ENCODE measurements around the gene TIGIT. TPM values are rescaled to one million over a fixed set of nuclear protein-coding genes. Genes with fewer than 3 reads are reported as not detected.
A peak's percentile ranks its signal among the peaks of the same experiment; 100 is the strongest.

Gene TIGIT
- total RNA-seq, 2 experiments from 2014 or later, result 57.0 to 63.8 TPM

DNA sequence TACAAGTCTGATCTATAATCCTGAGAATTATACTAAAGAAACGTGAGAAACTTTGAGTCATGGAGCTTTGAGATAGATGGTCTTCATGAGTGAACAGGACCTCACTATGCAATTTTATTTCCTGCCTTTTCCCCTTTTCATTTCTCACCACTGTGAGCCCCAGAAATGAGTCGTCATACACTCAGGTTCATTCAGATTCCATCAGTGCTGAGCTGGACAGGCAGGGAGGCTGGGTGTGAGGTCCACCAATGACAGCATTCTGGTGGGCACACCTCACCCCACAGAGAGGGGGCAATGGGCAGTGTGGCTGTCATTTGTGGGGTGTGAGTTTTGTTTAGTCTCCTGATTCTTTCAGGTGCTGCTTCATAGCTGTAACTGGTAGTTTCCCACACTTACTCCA, 16.9 kb downstream of the TIGIT start:
- intact Hi-C loops (cut with micrococcal nuclease), result loop anchor here (10.0 kb wide), 1 partner anchor 1344 kb away; no protein-coding TSS in a partner anchor
- H3K9me3 Mint-ChIP-seq, result no peaks in the 10 kb centered on the region
- POLR2A ChIA-PET, result interaction anchor here (0.6 to 2.1 kb wide), 8 partner anchors 14 to 290 kb away, joined by 3 to 16 read pairs (median 8); no protein-coding TSS in a partner anchor
- peak overlapping the region; percentile 99 for H3K27ac Mint-ChIP-seq
- H3K27me3 Mint-ChIP-seq, result no peaks in the 10 kb centered on the region
- no peak overlapping the region for H3K4me3 Mint-ChIP-seq
- H3K4me1 Mint-ChIP-seq (ENCODE audit: low read depth), result peaks cover 81% of the 10 kb centered on the region
- DNase-seq, result peak; percentile 61
- CTCF ChIA-PET, result interaction anchor here (0.7 to 6.4 kb wide), 11 partner anchors 12 to 108 kb away, joined by 3 to 48 read pairs (median 5); no protein-coding TSS in a partner anchor
- peaks cover 46% of the 10 kb centered on the region for H3K36me3 Mint-ChIP-seq

GRCh38 chr3:114313426-114313825, 19.6 kb downstream of the TIGIT start:
- Mint-ChIP-seq H3K27me3 (no peaks in the 10 kb centered on the region), H3K4me3 (no peak overlapping the region), H3K4me1 (ENCODE audit: low read depth) (peaks cover 86% of the 10 kb centered on the region), H3K9me3 (no peaks in the 10 kb centered on the region), H3K36me3 (peaks cover 31% of the 10 kb centered on the region), H3K27ac (peak overlapping the region; percentile 82)
- POLR2A ChIA-PET, result interaction anchor here (0.7 to 1.8 kb wide), 7 partner anchors 9 to 180 kb away, joined by 3 to 14 read pairs (median 5); partner anchors contain the start of gene TIGIT
- DNase-seq, result no peak
- intact Hi-C loops (cut with micrococcal nuclease), result loop anchor here (1.0 to 10.0 kb wide), 2 partner anchors 100 to 1341 kb away; no protein-coding TSS in a partner anchor
- CTCF ChIA-PET, result interaction anchor here (0.6 to 3.1 kb wide), 7 partner anchors 12 to 256 kb away, joined by 3 to 21 read pairs (median 3); partner anchors contain the start of gene QTRT2

- no peaks in the 10 kb centered on the region for H3K27me3 Mint-ChIP-seq
- no peak overlapping the region for H3K4me3 Mint-ChIP-seq
- peak overlapping the region; percentile 82 for H3K27ac Mint-ChIP-seq
- H3K36me3 Mint-ChIP-seq, result peaks cover 24% of the 10 kb centered on the region
- intact Hi-C loops (cut with micrococcal nuclease), result loop anchor here (10.0 kb wide), 1 partner anchor 1341 kb away; no protein-coding TSS in a partner anchor
- no peaks in the 10 kb centered on the region for H3K9me3 Mint-ChIP-seq
- ChIA-PET CTCF (interaction anchor here (1.1 to 1.2 kb wide), 2 partner anchors 11 to 99 kb away, joined by 3 read pairs; no protein-coding TSS in a partner anchor), POLR2A (interaction anchor here (1.2 to 1.8 kb wide), 4 partner anchors 9 to 24 kb away, joined by 5 to 14 read pairs (median 10); partner anchors contain the start of gene TIGIT)
- DNase-seq, result no peak
- H3K4me1 Mint-ChIP-seq (ENCODE audit: low read depth), result peaks cover 85% of the 10 kb centered on the region
These were observed 20.5 kb downstream of the TIGIT start for GRCh38 chr3:114314282-114314681.

DNA sequence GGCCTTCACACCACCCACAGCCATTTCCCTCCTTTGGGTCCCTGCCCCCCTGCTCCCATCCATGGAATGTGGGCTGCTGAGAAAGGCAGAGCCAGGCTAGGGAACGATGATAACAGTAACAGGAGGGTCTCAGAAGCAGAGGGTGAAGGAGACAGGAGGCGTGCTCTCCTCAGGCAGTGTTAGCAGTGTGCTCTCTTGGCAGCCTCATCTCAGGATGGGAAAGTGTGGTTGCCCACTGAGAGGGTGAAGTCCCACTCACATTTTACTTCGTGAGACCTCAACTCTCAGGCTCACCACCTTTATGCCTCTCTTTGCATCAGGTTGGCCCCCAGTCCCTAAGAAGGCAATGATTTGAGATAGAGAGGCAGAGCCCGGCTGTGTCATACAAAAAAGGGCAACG, 24.5 kb downstream of the TIGIT start:
- Mint-ChIP-seq H3K36me3 (peaks cover 14% of the 10 kb centered on the region), H3K4me1 (ENCODE audit: low read depth) (peaks cover 85% of the 10 kb centered on the region), H3K27ac (peak overlapping the region; percentile 68), H3K9me3 (no peaks in the 10 kb centered on the region), H3K27me3 (no peaks in the 10 kb centered on the region), H3K4me3 (no peak overlapping the region)
- CTCF ChIA-PET, result no interaction called here
- intact Hi-C loops (cut with micrococcal nuclease), result loop anchor here (10.0 kb wide), 1 partner anchor 1337 kb away; no protein-coding TSS in a partner anchor
- POLR2A ChIA-PET, result no interaction called here
- peak; percentile 58 for DNase-seq

DNA sequence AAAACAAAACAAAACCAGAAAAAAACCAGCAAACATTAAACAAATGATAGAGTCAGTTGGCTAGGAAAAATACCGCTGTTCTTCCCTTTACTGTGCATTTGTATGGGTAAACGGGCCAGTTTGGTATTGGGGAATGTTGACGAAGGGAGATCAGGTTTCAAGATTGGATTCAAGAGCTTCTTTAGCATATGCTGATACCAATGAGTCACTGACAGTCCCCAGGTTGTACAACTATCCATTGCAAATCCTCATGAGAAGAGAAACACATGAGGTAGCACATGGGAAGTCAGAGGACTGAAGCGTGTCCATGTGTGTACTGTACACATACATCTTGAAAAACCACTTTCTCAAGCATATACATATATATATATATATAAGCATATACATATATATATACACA, 25.6 kb downstream of the TIGIT start:
- no peak overlapping the region for H3K27ac Mint-ChIP-seq
- no peaks in the 10 kb centered on the region for H3K9me3 Mint-ChIP-seq
- DNase-seq, result no peak
- CTCF ChIA-PET, result interaction anchor here (0.9 kb wide), 1 partner anchor 29 kb away, joined by 4 read pairs; no protein-coding TSS in a partner anchor
- POLR2A ChIA-PET, result interaction anchor here (1.0 to 1.6 kb wide), 2 partner anchors 24 to 28 kb away, joined by 3 to 5 read pairs; no protein-coding TSS in a partner anchor
- H3K36me3 Mint-ChIP-seq, result peaks cover 7% of the 10 kb centered on the region
- H3K27me3 Mint-ChIP-seq, result no peaks in the 10 kb centered on the region
- peaks cover 85% of the 10 kb centered on the region for H3K4me1 Mint-ChIP-seq (ENCODE audit: low read depth)
- intact Hi-C loops (cut with micrococcal nuclease), result loop anchor here (10.0 kb wide), 1 partner anchor 1335 kb away; no protein-coding TSS in a partner anchor
- no peak overlapping the region for H3K4me3 Mint-ChIP-seq

DNA sequence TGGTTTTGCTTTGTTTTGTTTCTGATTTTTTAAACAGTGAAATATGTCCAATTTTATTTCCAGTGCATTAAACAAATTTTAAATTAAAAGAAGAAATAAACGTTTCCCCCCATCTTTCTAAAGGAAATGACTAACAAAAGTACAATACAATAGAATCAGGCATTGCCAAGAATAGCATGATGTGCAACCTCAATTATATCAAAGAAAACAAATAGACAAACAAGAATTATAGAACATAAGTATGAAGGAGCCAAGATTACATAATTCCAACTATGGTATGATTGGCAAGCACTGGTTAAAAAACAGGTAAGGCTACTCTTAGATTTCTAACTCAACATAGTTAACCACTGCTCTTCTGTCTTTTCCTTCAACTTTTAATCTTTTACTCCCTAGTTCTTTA, 26.4 kb downstream of the TIGIT start:
- Mint-ChIP-seq H3K36me3 (peaks cover 3% of the 10 kb centered on the region), H3K4me1 (ENCODE audit: low read depth) (peaks cover 86% of the 10 kb centered on the region), H3K27me3 (no peaks in the 10 kb centered on the region), H3K27ac (no peak overlapping the region), H3K9me3 (no peaks in the 10 kb centered on the region), H3K4me3 (no peak overlapping the region)
- POLR2A ChIA-PET, result interaction anchor here (1.6 kb wide), 1 partner anchor 29 kb away, joined by 5 read pairs; no protein-coding TSS in a partner anchor
- DNase-seq, result no peak
- intact Hi-C loops (cut with micrococcal nuclease), result no loop called here
- CTCF ChIA-PET, result interaction anchor here (0.8 to 1.1 kb wide), 3 partner anchors 11 to 30 kb away, joined by 3 to 4 read pairs (median 3); no protein-coding TSS in a partner anchor

GRCh38 chr3:114323546-114324254, 29.9 kb downstream of the TIGIT start:
- Mint-ChIP-seq H3K4me3 (peak overlapping the region; percentile 21), H3K9me3 (no peaks in the 10 kb centered on the region), H3K36me3 (peaks cover 2% of the 10 kb centered on the region), H3K4me1 (ENCODE audit: low read depth) (peaks cover 85% of the 10 kb centered on the region), H3K27me3 (no peaks in the 10 kb centered on the region), H3K27ac (peak overlapping the region; percentile 90)
- intact Hi-C loops (cut with micrococcal nuclease), result no loop called here
- DNase-seq, result no peak
- ChIA-PET POLR2A (interaction anchor here (0.7 to 3.3 kb wide), 7 partner anchors 10 to 267 kb away, joined by 3 to 14 read pairs (median 9); partner anchors contain the start of gene TIGIT), CTCF (interaction anchor here (0.6 to 4.9 kb wide), 9 partner anchors 10 to 1305 kb away, joined by 3 to 28 read pairs (median 3); no protein-coding TSS in a partner anchor)

DNA sequence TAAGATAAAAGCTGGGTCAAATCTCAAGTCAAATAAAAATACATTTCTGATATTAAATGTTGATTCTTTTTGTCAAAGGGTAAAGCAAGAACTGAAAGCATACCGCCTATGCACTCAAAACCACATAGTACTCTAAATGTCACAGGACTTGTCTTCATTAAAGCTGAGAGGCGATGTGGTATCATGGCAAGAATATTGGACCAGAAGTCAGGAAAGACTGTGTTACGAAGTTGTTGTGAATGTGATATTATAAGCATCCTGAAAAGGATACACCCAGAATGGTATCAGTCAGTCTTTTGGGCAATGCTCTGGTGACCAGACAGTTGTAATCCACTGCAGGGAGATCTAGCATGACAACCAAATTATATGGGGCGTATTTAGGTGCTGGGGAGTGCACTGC, 33.8 kb downstream of the TIGIT start:
- intact Hi-C loops (cut with micrococcal nuclease), result loop anchor here (1.0 kb wide), 1 partner anchor 11 kb away; no protein-coding TSS in a partner anchor
- Mint-ChIP-seq H3K4me1 (ENCODE audit: low read depth) (peaks cover 91% of the 10 kb centered on the region), H3K27ac (peak overlapping the region; percentile 88), H3K27me3 (no peaks in the 10 kb centered on the region), H3K9me3 (no peaks in the 10 kb centered on the region), H3K36me3 (peaks cover 9% of the 10 kb centered on the region), H3K4me3 (peak overlapping the region; percentile 46)
- POLR2A ChIA-PET, result interaction anchor here (0.7 to 3.9 kb wide), 8 partner anchors 14 to 113 kb away, joined by 3 to 16 read pairs (median 7); no protein-coding TSS in a partner anchor
- no peak for DNase-seq
- CTCF ChIA-PET, result interaction anchor here (0.7 to 1.5 kb wide), 5 partner anchors 11 to 114 kb away, joined by 3 to 5 read pairs (median 3); no protein-coding TSS in a partner anchor

GRCh38 chr3:114328345-114328744, 34.5 kb downstream of the TIGIT start:
- no peaks in the 10 kb centered on the region for H3K27me3 Mint-ChIP-seq
- DNase-seq, result no peak
- intact Hi-C loops (cut with micrococcal nuclease), result loop anchor here (1.0 kb wide), 1 partner anchor 12 kb away; no protein-coding TSS in a partner anchor
- peaks cover 9% of the 10 kb centered on the region for H3K36me3 Mint-ChIP-seq
- ChIA-PET POLR2A (interaction anchor here (0.7 to 3.9 kb wide), 9 partner anchors 15 to 114 kb away, joined by 4 to 16 read pairs (median 7); no protein-coding TSS in a partner anchor), CTCF (interaction anchor here (0.7 to 1.5 kb wide), 4 partner anchors 12 to 115 kb away, joined by 3 to 5 read pairs (median 3); no protein-coding TSS in a partner anchor)
- peaks cover 92% of the 10 kb centered on the region for H3K4me1 Mint-ChIP-seq (ENCODE audit: low read depth)
- no peaks in the 10 kb centered on the region for H3K9me3 Mint-ChIP-seq
- peak overlapping the region; percentile 88 for H3K27ac Mint-ChIP-seq
- peak overlapping the region; percentile 35 for H3K4me3 Mint-ChIP-seq

DNA sequence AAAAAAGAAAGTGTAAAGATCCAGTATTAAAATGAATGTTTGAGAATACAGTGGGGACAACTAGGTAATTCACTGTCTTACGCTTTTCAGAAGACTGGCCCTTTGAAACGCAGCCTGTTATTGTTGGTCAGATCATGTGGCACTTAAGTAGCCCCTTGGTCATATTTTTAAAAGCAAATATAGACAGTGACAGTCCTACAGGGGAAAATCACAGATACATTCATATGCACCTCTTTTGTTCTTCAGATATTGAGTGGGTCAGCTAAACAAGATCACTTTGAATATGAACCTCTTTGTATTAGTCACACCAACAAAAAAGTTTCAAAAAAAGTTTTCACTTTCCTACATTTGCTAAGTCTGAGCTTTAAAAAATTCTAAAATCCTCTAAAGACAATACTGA, 36.0 kb downstream of the TIGIT start:
- H3K4me1 Mint-ChIP-seq (ENCODE audit: low read depth), result peaks cover 91% of the 10 kb centered on the region
- DNase-seq, result no peak
- ChIA-PET POLR2A (interaction anchor here (1.6 to 3.9 kb wide), 3 partner anchors 16 to 116 kb away, joined by 5 to 16 read pairs (median 14); no protein-coding TSS in a partner anchor), CTCF (interaction anchor here (0.6 to 1.4 kb wide), 6 partner anchors 9 to 634 kb away, joined by 3 to 7 read pairs (median 4); partner anchors contain the start of gene USF3)
- H3K27me3 Mint-ChIP-seq, result no peaks in the 10 kb centered on the region
- intact Hi-C loops (cut with micrococcal nuclease), result loop anchor here (1.0 kb wide), 1 partner anchor 117 kb away; no protein-coding TSS in a partner anchor
- H3K27ac Mint-ChIP-seq, result peak overlapping the region; percentile 84
- H3K36me3 Mint-ChIP-seq, result peaks cover 9% of the 10 kb centered on the region
- no peaks in the 10 kb centered on the region for H3K9me3 Mint-ChIP-seq
- H3K4me3 Mint-ChIP-seq, result peak overlapping the region; percentile 35

- intact Hi-C loops (cut with micrococcal nuclease), result no loop called here
- no peak for DNase-seq
- POLR2A ChIA-PET, result no interaction called here
- no peak overlapping the region for H3K4me3 Mint-ChIP-seq
- no peaks in the 10 kb centered on the region for H3K27me3 Mint-ChIP-seq
- no peaks in the 10 kb centered on the region for H3K9me3 Mint-ChIP-seq
- peak overlapping the region; percentile 93 for H3K27ac Mint-ChIP-seq
- H3K4me1 Mint-ChIP-seq (ENCODE audit: low read depth), result peaks cover 91% of the 10 kb centered on the region
- CTCF ChIA-PET, result interaction anchor here (0.8 kb wide), 1 partner anchor 10 kb away, joined by 3 read pairs; no protein-coding TSS in a partner anchor
- H3K36me3 Mint-ChIP-seq, result peaks cover 9% of the 10 kb centered on the region
These were observed 37.2 kb downstream of the TIGIT start for GRCh38 chr3:114331007-114331406.

All from activated CD4-positive, alpha-beta memory T cell treated with anti-CD3 and anti-CD28 coated beads for 36 hours (primary cell).